ENCODE results near the gene SCP2D1. TPM values are rescaled to one million over a fixed set of nuclear protein-coding genes. Genes with fewer than 3 reads are reported as not detected.

Gene SCP2D1
- total RNA-seq, 1 experiment from 2014 or later, result not detected

GRCh38 chr20:18840248-18840645 is 26.7 kb downstream of the SCP2D1 start:
- Histone ChIP-seq H3K36me3 (ENCODE audit: insufficient read depth, low read length, poor library complexity, severe bottlenecking) (no peaks in the 10 kb centered on the region), H3K27me3 (replicated peaks; ENCODE audit: insufficient read depth, low read depth, low read length, poor library complexity) (no peaks in the 10 kb centered on the region), H3K4me3 (ENCODE audit: low read depth, low read length, poor library complexity, severe bottlenecking) (no peak overlapping the region), H3K27ac (ENCODE audit: low read depth, low read length, poor library complexity, severe bottlenecking) (no peak overlapping the region), H3K4me1 (ENCODE audit: insufficient read depth, low read length, poor library complexity, severe bottlenecking) (no peaks in the 10 kb centered on the region), H3K9me3 (ENCODE audit: low read depth, low read length, poor library complexity, severe bottlenecking) (no peaks in the 10 kb centered on the region)
- ChIA-PET CTCF (no interaction called here), POLR2A (ENCODE audit: low non-redundant PET) (no interaction called here)
- intact Hi-C loops (cut with micrococcal nuclease; ENCODE audit: unreplicated experiment), result no loop called here
- TF ChIP-seq, protein P1, sequence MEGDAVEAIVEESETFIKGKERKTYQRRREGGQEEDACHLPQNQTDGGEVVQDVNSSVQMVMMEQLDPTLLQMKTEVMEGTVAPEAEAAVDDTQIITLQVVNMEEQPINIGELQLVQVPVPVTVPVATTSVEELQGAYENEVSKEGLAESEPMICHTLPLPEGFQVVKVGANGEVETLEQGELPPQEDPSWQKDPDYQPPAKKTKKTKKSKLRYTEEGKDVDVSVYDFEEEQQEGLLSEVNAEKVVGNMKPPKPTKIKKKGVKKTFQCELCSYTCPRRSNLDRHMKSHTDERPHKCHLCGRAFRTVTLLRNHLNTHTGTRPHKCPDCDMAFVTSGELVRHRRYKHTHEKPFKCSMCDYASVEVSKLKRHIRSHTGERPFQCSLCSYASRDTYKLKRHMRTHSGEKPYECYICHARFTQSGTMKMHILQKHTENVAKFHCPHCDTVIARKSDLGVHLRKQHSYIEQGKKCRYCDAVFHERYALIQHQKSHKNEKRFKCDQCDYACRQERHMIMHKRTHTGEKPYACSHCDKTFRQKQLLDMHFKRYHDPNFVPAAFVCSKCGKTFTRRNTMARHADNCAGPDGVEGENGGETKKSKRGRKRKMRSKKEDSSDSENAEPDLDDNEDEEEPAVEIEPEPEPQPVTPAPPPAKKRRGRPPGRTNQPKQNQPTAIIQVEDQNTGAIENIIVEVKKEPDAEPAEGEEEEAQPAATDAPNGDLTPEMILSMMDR (conservative IDR thresholded peaks at IDR 0.05; ENCODE audit: low read depth, low read length), result no peak
- no peak for TF ChIP-seq EZH2 (IDR thresholded peaks at IDR 0.05; ENCODE audit: borderline replicate concordance, low read depth, low read length, poor library complexity, severe bottlenecking)
- no TSS peak for BruUV-seq (replicated peaks)
- DNase-seq (ENCODE audit: low spot score), result no peak

DNA sequence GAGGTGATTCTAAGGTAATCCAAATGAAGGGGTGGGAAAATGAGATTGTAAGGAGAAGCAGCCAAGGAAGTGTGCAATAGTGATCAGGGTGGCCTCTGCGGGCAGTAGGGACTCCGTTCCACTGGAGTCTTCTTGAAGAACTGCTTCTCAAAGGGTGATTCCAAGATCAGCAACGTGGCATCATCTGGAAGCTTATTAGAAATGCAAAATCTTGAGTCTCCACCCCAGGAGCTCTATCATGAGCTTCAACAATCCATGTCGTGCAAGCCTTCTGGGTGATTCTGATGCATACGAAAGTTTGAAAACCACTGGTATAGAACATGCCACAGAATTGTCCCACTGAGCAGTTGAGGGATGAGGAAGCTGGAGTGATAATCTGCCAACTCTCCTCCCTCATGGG is 31.4 kb downstream of the SCP2D1 start:
- Histone ChIP-seq H3K4me3 (ENCODE audit: low read depth, low read length, poor library complexity, severe bottlenecking) (no peak overlapping the region), H3K27me3 (replicated peaks; ENCODE audit: insufficient read depth, low read depth, low read length, poor library complexity) (peaks cover 7% of the 10 kb centered on the region), H3K9me3 (ENCODE audit: low read depth, low read length, poor library complexity, severe bottlenecking) (no peaks in the 10 kb centered on the region), H3K4me1 (ENCODE audit: insufficient read depth, low read length, poor library complexity, severe bottlenecking) (no peaks in the 10 kb centered on the region), H3K27ac (ENCODE audit: low read depth, low read length, poor library complexity, severe bottlenecking) (no peak overlapping the region), H3K36me3 (ENCODE audit: insufficient read depth, low read length, poor library complexity, severe bottlenecking) (no peaks in the 10 kb centered on the region)
- intact Hi-C loops (cut with micrococcal nuclease; ENCODE audit: unreplicated experiment), result no loop called here
- TF ChIP-seq, protein P1 (conservative IDR thresholded peaks at IDR 0.05; ENCODE audit: low read depth, low read length), result no peak
- no peak for TF ChIP-seq EZH2 (IDR thresholded peaks at IDR 0.05; ENCODE audit: borderline replicate concordance, low read depth, low read length, poor library complexity, severe bottlenecking)
- no TSS peak for BruUV-seq (replicated peaks)
- POLR2A ChIA-PET (ENCODE audit: low non-redundant PET), result no interaction called here
- no peak for DNase-seq (ENCODE audit: low spot score)
- CTCF ChIA-PET, result no interaction called here

DNA sequence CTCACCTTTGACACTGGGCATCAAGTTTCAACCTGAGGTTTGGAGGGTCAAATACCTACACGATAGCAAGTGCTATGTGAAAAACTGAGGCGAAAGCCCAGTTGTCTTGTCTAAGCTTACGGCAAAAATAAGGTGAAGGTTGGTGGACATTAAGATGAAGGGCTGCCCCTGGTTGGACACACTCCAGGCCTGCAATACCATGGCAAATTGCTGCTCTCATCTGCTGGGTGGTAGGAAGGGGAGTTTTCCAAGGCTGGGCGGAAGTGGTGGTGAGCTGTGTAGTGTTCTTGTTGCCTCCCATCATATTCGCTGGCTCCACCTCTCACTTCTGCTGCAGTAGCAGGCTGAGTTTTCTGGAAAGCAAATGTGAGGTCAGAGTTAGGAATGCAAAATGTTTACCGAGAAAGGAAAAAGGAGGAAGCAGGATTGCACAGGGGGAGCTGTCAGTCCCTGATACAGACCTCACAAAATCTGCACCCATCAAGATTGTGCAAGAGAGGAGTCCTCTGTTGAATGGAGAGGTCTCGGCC is 33.7 kb downstream of the SCP2D1 start:
- H3K27ac ChIP-seq (ENCODE audit: low read depth, low read length, poor library complexity, severe bottlenecking), result no peak overlapping the region
- BruUV-seq (replicated peaks), result no TSS peak
- no peaks in the 10 kb centered on the region for H3K36me3 ChIP-seq (ENCODE audit: insufficient read depth, low read length, poor library complexity, severe bottlenecking)
- CTCF ChIA-PET, result no interaction called here
- peaks cover 7% of the 10 kb centered on the region for H3K27me3 ChIP-seq (replicated peaks; ENCODE audit: insufficient read depth, low read depth, low read length, poor library complexity)
- no peak for TF ChIP-seq EZH2 (IDR thresholded peaks at IDR 0.05; ENCODE audit: borderline replicate concordance, low read depth, low read length, poor library complexity, severe bottlenecking)
- TF ChIP-seq, protein P1 (conservative IDR thresholded peaks at IDR 0.05; ENCODE audit: low read depth, low read length), result no peak
- H3K4me3 ChIP-seq (ENCODE audit: low read depth, low read length, poor library complexity, severe bottlenecking), result no peak overlapping the region
- POLR2A ChIA-PET (ENCODE audit: low non-redundant PET), result no interaction called here
- no peak for DNase-seq (ENCODE audit: low spot score)
- H3K4me1 ChIP-seq (ENCODE audit: insufficient read depth, low read length, poor library complexity, severe bottlenecking), result no peaks in the 10 kb centered on the region
- intact Hi-C loops (cut with micrococcal nuclease; ENCODE audit: unreplicated experiment), result no loop called here
- no peaks in the 10 kb centered on the region for H3K9me3 ChIP-seq (ENCODE audit: low read depth, low read length, poor library complexity, severe bottlenecking)
